Stimulated activated CD4-positive, alpha-beta T cell treated with anti-CD3 and anti-CD28 coated beads, Interleukin-12 subunit alpha, Interleukin-12 subunit beta, amount 100 ng/mL, for 4 hours (primary cell): ENCODE measurements around the gene EPB41L5.
"Not testable (repeated sequence)": the region's sequence is repeated elsewhere in the genome, so short reads cannot be mapped to it uniquely, and the experiment has no call there.

Experiments used
- DNase-seq: peaks from one replicate; pipeline ENCODE4 v3.0.0-alpha.2; 2020

EPB41L5 gene

DNA sequence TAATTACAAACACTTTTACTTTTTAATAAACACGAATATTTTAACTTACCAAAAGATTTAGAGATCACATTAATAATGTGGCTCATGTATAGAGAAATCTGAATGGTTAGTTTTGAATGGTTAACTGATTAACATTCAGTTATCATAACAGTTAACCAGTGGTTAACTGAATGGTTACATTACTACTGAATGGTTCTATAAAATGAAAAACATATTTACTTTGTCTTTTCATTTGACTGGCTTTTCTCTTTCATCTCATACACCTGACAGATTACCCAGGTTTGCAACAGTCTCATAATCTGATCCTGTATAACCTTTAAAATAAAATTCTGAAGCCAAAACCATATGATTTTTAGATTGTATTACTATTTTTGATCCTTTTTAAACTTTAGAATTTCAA lies 91.9 kb downstream of the EPB41L5 start:
- no peak for DNase-seq

- no peak for DNase-seq
Observed at GRCh38 chr2:120105360-120105759, 92.5 kb downstream of the EPB41L5 start.

DNA sequence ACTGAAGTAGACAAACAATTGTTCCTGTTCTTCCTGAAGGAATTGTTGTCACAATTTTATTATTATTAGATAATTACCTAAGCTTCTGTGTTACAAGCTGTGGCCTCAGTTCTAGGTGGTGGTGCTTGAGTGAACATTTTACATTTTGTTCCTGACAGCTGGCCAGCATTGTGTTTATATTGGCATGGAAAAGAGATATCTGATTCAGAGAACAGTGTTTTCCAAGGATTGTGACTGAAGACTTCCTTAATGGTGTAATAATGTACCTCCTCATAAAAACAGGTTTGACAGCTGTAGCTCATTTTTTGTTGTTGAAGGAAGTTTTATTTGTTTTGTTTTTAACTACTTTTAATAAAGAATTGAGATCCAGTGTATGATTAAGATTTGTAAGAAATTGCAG lies 95.2 kb downstream of the EPB41L5 start:
- no peak for DNase-seq

DNA sequence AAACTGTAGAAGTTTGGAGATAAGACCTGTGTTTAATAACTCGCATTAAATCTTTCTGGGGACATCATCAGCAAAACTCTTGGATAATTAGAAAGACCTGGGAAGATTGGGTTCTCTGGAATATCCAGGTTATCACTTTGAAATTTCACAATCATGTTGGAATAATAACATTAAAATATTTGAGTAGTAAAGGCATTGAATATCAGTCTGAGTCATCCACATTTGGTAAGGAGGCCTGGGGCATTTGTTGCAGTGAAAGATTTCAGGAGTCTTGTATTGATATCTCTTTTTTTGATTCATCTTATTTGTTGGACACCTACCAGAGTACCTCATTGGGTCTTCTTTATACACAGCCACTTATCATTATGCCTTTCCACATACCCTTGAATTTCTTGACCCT lies 95.9 kb downstream of the EPB41L5 start:
- DNase-seq: no peak

- no peak for DNase-seq
Observed at GRCh38 chr2:120109186-120110061, 96.5 kb downstream of the EPB41L5 start.

GRCh38 chr2:120110062-120110362 lies 97.1 kb downstream of the EPB41L5 start:
- DNase-seq: no peak

DNA sequence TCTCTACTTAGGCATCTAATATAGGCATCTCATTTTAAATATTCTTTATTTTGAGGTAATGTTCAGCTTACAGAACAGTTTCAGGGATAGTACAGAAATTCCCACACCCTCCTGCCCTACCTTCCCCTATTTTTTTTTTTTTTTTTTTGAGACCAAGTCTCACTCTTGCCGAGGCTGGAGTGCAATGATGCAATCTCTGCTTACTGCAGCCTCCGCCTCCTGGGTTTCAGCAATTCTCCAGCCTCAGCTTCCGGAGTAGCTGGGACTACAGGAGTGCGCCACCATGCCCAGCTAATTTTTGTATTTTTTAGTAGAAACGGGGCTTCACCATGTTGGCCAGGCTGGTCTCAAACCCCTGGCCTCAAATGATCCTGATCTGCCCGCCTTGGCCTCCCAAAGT lies 97.6 kb downstream of the EPB41L5 start:
- no peak for DNase-seq

DNA sequence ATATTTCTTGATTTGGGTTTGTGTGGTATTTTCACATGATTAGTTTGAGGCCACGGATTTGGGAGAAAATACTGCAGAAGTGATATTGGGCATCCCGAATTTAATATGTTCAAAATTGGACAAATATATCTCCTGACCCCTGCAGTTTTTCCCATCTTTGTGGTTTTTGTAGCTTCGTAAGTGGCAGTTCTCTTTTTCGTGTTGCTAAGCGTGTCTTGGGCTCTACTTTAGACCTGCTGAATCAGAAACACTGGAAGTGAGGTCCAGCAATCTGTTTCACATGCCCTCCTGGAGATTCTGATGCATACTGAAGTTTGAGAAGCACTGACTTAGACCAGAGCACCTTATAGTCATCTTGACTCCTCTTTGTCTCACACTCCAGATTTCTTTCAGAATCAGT lies 98.3 kb downstream of the EPB41L5 start:
- no peak for DNase-seq

DNA sequence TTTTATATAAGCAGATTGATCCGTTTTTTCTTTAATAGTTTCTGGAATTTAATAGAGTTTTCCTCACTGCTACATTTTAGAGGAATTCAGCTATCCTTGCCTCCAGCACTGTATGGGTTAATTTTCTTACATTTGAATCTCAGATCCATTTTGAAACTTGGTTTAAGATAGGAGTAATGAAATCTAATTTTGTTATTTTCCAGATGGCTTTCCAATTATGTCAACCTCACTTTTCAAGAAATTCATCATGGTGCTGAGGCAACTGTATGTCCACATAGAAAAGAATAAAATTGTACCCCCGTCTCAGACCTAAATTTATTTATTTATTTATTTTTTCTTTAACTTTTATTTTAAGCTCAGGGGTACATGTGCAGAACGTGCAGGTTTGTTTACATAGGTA lies 105.1 kb downstream of the EPB41L5 start:
- DNase-seq: no peak

DNA sequence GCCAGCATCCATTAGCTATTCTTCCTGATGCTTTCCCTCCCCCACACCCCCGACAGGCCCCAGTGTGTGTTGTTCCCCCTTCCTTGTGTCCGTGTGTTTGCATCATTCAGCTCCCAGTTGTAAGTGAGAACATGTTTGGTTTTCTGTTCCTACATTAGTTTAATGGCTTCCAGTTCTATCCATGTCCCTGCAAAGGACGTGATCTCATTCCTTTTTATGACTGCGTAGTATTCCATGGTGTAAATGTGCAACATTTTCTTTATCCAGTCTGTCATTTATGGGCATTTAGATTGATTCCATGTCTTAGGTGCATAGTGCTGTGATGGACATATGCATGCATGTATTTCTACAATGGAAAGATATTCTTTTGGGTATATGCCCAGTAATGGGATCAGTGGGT lies 105.6 kb downstream of the EPB41L5 start:
- DNase-seq: no peak

GRCh38 chr2:120121337-120121736 lies 108.5 kb downstream of the EPB41L5 start:
- DNase-seq: not testable (repeated sequence)

DNA sequence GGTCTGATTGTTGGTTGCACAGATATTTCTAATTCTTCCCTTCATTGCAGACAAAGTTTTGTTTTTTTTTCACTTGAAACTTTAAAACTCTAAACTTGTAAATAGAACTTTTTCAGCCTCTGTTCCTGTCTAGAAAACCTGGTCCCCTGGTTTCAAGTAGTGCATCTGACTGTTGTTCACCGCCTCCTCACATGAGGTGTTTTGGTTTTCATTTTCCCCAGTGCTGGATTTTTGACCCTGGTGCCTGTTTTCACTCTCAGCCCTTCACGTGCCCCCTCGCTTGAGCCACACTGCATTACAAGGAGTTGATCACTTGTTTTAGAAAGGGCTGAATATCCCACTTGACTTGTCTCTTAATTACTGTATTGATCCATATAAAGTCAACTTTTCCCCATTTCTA lies 110.2 kb downstream of the EPB41L5 start:
- no peak for DNase-seq

DNA sequence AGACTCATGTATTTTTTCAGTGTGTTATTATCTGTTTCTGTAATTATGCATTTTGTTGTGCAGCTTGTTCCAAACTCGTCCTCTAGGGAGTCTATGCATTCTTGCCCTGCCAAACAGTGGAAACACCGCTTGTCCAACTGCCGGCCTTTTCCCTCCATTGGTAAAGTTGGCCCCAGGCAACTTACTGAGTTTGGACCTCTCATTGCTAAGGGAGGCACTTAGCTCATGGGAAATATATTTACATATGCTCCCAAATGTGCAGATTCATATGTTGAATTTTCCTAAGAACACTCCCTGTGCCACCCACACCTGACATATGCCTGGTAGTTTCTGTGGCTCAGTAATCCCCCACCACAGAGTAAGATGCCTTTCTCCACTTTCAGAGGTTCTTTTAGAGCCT lies 112.3 kb downstream of the EPB41L5 start:
- no peak for DNase-seq

DNA sequence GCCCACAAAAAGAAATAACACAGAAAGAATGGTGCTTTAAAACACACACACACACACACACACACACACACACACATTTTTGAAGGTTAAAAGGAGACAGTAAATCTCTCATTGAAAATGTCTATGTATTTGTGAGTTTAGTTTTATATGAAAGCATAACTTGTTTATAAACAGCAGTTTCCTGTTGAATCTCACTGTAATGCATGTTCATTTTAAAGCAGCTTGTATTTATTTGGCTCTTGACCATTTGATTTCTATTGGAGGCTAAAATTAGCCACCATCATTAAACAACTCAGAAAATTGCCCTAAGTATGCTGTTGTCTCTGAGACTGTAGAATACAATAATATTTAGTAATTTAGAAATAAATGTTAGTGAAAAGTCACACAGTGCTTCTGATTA lies 115.3 kb downstream of the EPB41L5 start:
- DNase-seq: no peak

DNA sequence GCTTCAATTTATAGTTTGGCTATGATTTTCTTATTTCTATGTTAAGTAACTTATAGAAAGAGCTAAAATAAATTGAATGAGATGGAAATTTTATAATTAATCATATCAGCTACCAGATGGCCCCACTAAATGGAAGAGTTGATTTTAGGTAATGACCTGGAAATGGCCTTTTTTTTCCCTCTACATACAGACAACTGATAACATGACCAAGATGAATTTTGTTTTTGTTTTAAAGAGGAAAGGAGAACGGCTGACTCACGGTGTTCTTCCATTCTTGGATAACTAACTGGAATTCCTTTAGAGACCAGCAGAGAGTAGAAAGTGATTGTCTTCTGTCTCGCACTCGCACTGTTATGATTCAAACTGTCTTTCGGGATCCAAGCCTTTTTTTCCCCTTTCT lies 119.3 kb downstream of the EPB41L5 start:
- no peak for DNase-seq

- no peak for DNase-seq
Observed at GRCh38 chr2:120132691-120133090, 119.8 kb downstream of the EPB41L5 start.

DNA sequence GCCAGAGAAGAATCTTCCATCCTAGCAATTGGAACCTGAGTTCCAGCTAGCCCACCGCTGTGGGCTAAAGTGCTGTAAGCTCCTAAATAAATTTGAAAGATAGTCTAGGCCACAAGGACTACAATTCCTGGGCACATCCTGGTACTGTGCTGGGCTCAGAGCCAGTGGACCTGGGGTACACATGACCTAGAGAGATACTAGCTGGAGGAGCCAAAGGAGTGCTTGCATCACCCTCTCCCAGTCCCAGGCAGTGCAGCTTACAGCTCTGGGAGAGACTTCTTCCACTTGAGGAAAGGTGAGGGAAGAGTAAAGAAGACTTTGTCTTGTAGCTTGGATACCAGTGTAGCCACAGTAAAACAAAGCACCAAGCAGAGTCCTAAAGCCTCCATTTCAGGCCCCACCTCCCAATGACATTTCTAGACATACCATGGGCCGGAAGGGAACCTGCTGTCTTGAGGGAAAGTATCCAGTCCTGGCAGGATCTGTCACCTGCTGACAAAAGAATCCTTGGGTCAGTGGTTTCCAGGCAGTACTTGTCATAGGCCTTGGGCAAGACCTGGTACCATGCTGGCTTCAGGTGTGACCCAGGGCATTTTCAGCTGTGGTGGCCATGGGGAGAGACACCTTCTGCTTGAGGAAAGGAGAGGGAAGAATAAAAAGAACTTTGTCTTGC lies 120.8 kb downstream of the EPB41L5 start:
- no peak for DNase-seq

- DNase-seq: no peak
Observed at GRCh38 chr2:120134263-120134662, 121.4 kb downstream of the EPB41L5 start.

- DNase-seq: not testable (repeated sequence)
Observed at GRCh38 chr2:120135013-120135412, 122.1 kb downstream of the EPB41L5 start.

DNA sequence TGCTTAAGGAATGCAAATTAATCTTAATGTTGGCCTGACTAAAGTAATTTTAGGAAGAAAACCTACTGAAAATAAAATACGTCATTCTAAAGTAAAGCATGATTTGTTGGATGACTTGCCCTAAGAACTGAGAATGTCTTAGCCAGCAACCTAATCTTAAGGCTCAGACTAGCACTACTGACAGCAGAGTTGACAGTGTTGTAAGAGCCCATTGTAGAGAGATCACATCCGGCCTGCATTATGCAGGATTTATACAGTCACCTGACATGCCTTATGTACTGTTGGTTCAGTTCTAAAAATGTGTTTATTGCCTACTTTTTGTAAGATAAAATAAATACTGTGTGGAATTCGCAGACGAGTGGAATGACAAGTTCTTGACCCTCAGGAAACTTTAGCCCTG lies 128.0 kb downstream of the EPB41L5 start:
- no peak for DNase-seq

GRCh38 chr2:120141300-120142069 lies 128.6 kb downstream of the EPB41L5 start:
- DNase-seq: no peak

GRCh38 chr2:120142528-120143219 lies 129.8 kb downstream of the EPB41L5 start:
- DNase-seq: no peak

GRCh38 chr2:120148229-120148628 lies 135.4 kb downstream of the EPB41L5 start:
- no peak for DNase-seq
